AG08395 (cell line): ENCODE data around the gene LILRA5.
"Not testable (repeated sequence)": the region's sequence is repeated elsewhere in the genome, so short reads cannot be mapped to it uniquely, and the experiment has no call there.

ENCODE experiments used
- DNase-seq: peaks from one replicate; pipeline ENCODE4 v3.0.0; 2012; ENCODE audit warnings: mixed read lengths, low spot score

The LILRA5 gene

DNA sequence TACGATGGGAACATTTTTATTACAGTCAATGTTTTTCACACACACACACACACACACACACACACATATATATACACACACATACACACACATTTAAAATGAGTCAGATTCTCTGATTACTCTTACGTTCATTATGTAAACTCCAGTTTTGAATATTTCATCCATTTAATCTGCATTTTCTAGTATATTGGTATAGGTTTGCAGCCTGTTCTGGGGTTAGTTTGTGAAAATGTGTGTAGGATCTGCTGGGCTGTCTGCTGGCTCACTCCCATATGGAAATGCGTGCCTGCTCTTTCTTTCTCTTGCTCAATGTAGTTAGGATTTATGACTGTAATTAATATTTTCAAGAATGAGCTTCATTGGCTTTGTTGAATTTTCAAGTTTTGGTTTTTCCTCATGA is 39.1 kb downstream of the LILRA5 start:
- DNase-seq: no peak

DNA sequence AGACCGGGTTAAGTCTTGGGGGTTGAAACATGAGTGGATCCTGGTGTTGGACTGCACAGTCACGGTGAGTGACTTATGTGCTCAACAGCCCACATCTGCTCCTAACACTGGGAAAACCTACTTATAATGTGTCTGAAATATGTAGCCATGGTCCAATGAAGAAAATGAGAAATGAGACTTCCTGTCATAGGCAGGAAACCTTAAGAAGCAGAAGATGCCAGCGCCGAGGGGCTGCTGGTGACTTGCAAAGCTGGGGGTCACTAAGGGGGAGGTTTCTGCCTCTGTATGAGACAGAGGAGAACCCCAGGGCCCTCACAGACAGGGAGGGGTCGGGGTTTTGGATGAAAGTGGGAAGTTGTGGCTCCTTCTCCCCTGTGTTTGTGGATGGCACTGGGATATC is 40.8 kb downstream of the LILRA5 start:
- DNase-seq: not testable (repeated sequence)

DNA sequence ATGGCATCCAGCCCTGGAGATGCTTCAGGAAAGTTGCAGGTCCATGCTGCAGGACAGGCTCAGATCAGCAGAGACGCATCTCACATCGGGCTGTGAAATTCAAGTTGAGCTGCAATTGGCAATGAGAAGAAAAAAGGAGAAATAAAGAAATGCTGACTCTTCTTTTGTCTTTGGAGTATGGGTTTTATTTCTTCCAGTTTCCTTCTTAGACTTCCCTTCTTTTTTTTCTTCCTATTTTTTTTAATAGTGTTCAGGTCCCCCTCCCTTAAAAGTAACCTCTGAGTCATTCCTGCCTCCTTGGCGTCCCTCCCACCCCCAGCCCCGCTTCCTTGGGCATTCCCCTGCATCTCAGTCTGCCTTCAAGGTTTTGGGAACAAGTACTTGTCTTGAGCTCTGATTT is 41.4 kb downstream of the LILRA5 start:
- not testable (repeated sequence) for DNase-seq

DNA sequence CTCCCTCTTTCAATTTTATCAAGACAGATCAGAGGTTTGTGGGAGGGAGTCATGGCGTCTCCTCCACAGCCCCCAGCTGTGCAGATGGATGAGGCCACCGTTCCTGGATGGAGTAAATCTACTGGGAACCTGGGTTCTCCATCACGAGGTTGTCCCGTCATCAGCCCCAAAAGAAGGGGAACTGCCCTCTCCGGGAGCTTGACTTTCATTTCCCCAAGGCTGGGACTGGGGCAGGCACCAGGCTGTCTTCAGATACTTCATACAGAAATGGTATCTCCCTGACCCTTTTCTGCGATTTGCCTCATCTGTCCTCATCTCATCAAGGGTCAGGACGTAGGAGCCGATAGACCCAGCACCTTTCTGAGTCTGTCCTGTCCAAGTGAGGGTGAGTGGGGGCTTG is 41.9 kb downstream of the LILRA5 start:
- no peak for DNase-seq

DNA sequence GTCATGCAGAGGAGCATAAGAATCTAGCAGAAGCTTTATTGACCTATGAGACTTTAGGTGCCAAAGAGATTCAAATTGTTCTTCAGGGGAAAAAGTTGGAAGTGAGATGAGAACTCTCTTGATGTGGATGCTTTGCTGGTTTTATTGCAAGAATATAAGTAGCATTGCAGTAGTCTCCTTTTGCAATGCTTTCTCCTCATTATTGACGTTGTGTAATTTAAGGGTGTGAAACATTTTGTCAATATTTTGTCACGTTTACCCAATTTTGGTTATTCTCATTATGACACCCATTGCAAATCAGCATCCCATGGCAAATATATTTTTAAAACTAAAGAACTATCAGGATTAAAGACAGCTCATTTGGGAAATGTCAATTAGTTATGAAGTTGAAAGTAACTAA is 44.0 kb downstream of the LILRA5 start:
- no peak for DNase-seq

DNA sequence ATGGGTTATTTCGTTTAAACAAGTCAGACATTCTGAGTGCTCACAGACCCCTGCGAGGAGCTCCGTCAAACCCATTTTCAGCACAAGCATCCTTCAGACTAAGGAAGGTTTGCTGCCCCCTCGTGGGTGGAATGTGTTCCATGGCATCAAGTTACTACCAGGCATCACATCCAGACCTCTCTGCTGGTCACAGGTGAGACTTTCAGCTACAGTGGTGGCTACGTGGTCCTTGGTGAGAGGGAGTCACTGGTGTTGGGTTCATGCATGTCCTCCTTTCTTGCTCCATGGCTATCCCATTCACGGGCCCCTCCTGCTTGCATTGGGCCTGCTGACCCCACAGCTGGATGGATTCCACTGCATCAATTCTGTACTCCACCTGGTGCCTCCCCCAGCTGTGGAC is 46.8 kb downstream of the LILRA5 start:
- peak; percentile 41 for DNase-seq

DNA sequence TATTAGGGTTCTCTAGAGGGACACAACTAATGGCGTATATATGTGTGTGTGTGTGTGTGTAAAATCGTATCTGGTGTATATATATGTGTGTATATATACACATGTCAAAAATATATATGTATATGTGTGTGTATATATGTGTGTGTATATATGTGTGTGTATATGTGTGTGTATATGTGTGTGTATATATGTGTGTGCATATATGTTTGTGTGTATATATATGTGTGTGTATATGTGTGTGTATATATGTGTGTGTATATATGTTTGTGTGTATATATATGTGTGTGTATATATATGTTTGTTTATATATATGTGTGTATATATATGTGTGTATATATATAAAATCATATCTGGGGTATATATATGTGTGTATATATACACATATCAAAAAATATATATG is 50.5 kb downstream of the LILRA5 start:
- DNase-seq: no peak

DNA sequence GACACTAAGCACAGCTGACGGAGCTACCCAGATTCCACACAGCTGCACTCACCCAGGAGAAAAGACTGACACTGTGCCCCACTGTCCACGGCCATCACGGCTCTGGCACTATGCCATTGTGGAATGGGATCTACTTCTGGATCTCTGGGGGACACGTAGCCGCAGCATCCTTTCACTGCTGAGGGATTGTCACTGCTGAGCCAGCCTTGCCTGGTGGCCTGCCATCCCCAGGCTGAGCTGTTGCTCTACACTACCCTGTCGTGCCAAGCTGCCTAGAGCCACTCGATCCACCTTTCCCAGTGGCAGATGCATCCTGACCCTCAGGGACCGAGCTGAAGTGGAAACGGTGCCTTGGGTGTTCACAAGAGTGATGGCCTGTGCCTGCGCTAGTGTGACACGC is 50.9 kb downstream of the LILRA5 start:
- no peak for DNase-seq

DNA sequence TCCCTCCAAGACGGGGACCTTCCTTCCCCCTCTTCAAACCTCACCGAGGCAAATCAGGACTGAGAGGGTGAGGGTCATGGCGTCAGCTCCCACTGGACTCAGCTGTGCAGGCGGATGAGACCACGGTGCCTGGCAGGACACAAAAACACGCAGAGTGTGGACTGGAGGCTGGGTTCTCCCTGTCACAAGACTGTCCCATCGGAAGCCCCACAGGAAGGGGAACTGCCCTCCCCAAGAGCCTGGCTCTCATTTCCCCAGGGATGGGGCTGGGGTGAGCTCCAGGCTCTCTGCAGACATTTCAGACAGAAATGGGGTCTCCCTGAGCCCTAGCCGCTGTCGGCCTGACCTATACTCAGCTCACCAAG is 55.9 kb downstream of the LILRA5 start, which contains the start of gene LILRB5:
LILRB5 (minus strand) TSS at position 158 of the 365 bp plus-strand sequence; CDS start at position 78, 80 bp downstream.
- DNase-seq: no peak
